HG03108 (cell line): ENCODE measurements around the gene ATG2B.

Experiments used
- ATAC-seq: cut with Tn5 transposase; IDR thresholded peaks from one replicate; pipeline ENCODE4 v1.9.1; 2021; ENCODE audit warnings: moderate library complexity; ENCODE audit not compliant: unreplicated experiment

ATG2B gene

GRCh38 chr14:96362965-96363750, at the start of gene ATG2B, which contains the start of gene GSKIP:
Gene ATG2B (minus strand): TSS chr14:96363341. CDS start chr14:96362976, 365 bp downstream.
Gene GSKIP (plus strand): TSS chr14:96363526. CDS start chr14:96382248, 18,722 bp downstream.
- ATAC-seq: peak; percentile 77

GRCh38 chr14:96410119-96410518, 47.0 kb upstream of the ATG2B start:
- no peak for ATAC-seq

- no peak for ATAC-seq
Measured at GRCh38 chr14:96409701-96410100, 46.6 kb upstream of the ATG2B start.

GRCh38 chr14:96408608-96409007, 45.5 kb upstream of the ATG2B start:
- ATAC-seq: no peak

GRCh38 chr14:96407935-96408570, 44.9 kb upstream of the ATG2B start:
- no peak for ATAC-seq

- ATAC-seq: no peak
Measured at GRCh38 chr14:96405677-96406076, 42.5 kb upstream of the ATG2B start.

- ATAC-seq: no peak
Measured at GRCh38 chr14:96403409-96403808, 40.3 kb upstream of the ATG2B start.

GRCh38 chr14:96400495-96400894, 37.4 kb upstream of the ATG2B start:
- ATAC-seq: no peak

- ATAC-seq: no peak
Measured at GRCh38 chr14:96399405-96399804, 36.3 kb upstream of the ATG2B start.

- ATAC-seq: no peak
Measured at GRCh38 chr14:96398921-96399320, 35.8 kb upstream of the ATG2B start.

GRCh38 chr14:96398432-96398831, 35.3 kb upstream of the ATG2B start:
- no peak for ATAC-seq

GRCh38 chr14:96394047-96394815, 31.1 kb upstream of the ATG2B start:
- ATAC-seq: no peak

GRCh38 chr14:96393071-96393691, 30.0 kb upstream of the ATG2B start:
- ATAC-seq: no peak

- peak; percentile 88 for ATAC-seq
Measured at GRCh38 chr14:96391293-96392118, 28.4 kb upstream of the ATG2B start.

GRCh38 chr14:96390965-96391292, 27.8 kb upstream of the ATG2B start:
- no peak for ATAC-seq

GRCh38 chr14:96385385-96385784, 22.2 kb upstream of the ATG2B start:
- ATAC-seq: no peak

GRCh38 chr14:96384740-96385139, 21.6 kb upstream of the ATG2B start:
- ATAC-seq: no peak

GRCh38 chr14:96384053-96384452, 20.9 kb upstream of the ATG2B start:
- no peak for ATAC-seq

- no peak for ATAC-seq
Measured at GRCh38 chr14:96383445-96383844, 20.3 kb upstream of the ATG2B start.

- ATAC-seq: peak; percentile 70
Measured at GRCh38 chr14:96380735-96381134, 17.6 kb upstream of the ATG2B start.
